Activated T-helper 1 cell treated with anti-CD3 and anti-CD28 coated beads, Interleukin-12 subunit alpha, Interleukin-12 subunit beta, Interleukin-2, Interleukin-4 antibody, amounts not matched to agents 30 ng/mL and 10 ng/mL and 1 ng/mL, durations not matched to agents 14 hours and 24 hours and 36 hours (primary cell): ENCODE measurements around the gene MRRF. TPM values are rescaled to one million over a fixed set of nuclear protein-coding genes. Genes with fewer than 3 reads are reported as not detected.
"Not testable (repeated sequence)": the region's sequence is repeated elsewhere in the genome, so short reads cannot be mapped to it uniquely, and the experiment has no call there.

Experiments used
- DNase-seq: peaks from one replicate; pipeline ENCODE4 v3.0.0; 2021; ENCODE audit warnings: low spot score
- H3K27ac Mint-ChIP-seq: one replicate; pipeline ENCODE4 v1.8.0; 2021; ENCODE audit warnings: mild to moderate bottlenecking, mixed read lengths
- H3K27me3 Mint-ChIP-seq: one replicate; pipeline ENCODE4 v1.8.0; 2022; ENCODE audit warnings: mild to moderate bottlenecking, moderate library complexity, mixed read lengths; ENCODE audit not compliant: insufficient read depth
- H3K36me3 Mint-ChIP-seq: one replicate; pipeline ENCODE4 v1.8.0; 2021; ENCODE audit warnings: low read depth, mixed read lengths
- H3K4me1 Mint-ChIP-seq: one replicate; pipeline ENCODE4 v1.8.0; 2021; ENCODE audit warnings: low read depth, mixed read lengths
- H3K4me3 Mint-ChIP-seq: one replicate; pipeline ENCODE4 v1.8.0; 2021; ENCODE audit warnings: mild to moderate bottlenecking, moderate library complexity, mixed read lengths
- H3K9me3 Mint-ChIP-seq: one replicate; pipeline ENCODE4 v1.8.0; 2021; ENCODE audit warnings: mixed read lengths
- intact Hi-C: fragments of 100-400 bp; cut with micrococcal nuclease; formaldehyde crosslinking; loops from one replicate; pipeline ENCODE4 v1.15.1; 2024
- total RNA-seq: library from RNA; stranded (reverse); gene quantifications from 2 replicates; pipeline ENCODE4 v1.2.3, GENCODE V29; 2022

MRRF gene
- total RNA-seq, 1 donor from 2014 or later: 58.8 TPM

- Mint-ChIP-seq H3K27ac (no peak overlapping the region), H3K9me3 (no peaks in the 10 kb centered on the region), H3K4me3 (no peak overlapping the region), H3K27me3 (no peaks in the 10 kb centered on the region), H3K4me1 (peaks cover 11% of the 10 kb centered on the region), H3K36me3 (peaks cover 15% of the 10 kb centered on the region)
- intact Hi-C loops: no loop called here
- no peak for DNase-seq
These were observed 42.4 kb downstream of the MRRF start for GRCh38 chr9:122307061-122307460.

GRCh38 chr9:122307925-122308324, 43.2 kb downstream of the MRRF start:
- Mint-ChIP-seq H3K4me3 (no peak overlapping the region), H3K9me3 (no peaks in the 10 kb centered on the region), H3K36me3 (peaks cover 14% of the 10 kb centered on the region), H3K27me3 (no peaks in the 10 kb centered on the region), H3K27ac (no peak overlapping the region), H3K4me1 (peaks cover 11% of the 10 kb centered on the region)
- no peak for DNase-seq
- intact Hi-C loops: no loop called here

GRCh38 chr9:122309861-122310260, 45.2 kb downstream of the MRRF start:
- Mint-ChIP-seq H3K27me3 (no peaks in the 10 kb centered on the region), H3K9me3 (no peaks in the 10 kb centered on the region), H3K36me3 (peaks cover 26% of the 10 kb centered on the region), H3K27ac (no peak overlapping the region), H3K4me1 (no peaks in the 10 kb centered on the region), H3K4me3 (no peak overlapping the region)
- intact Hi-C loops: no loop called here
- no peak for DNase-seq

- Mint-ChIP-seq H3K4me3 (no peak overlapping the region), H3K36me3 (peaks cover 24% of the 10 kb centered on the region), H3K9me3 (no peaks in the 10 kb centered on the region), H3K27ac (no peak overlapping the region), H3K27me3 (no peaks in the 10 kb centered on the region), H3K4me1 (no peaks in the 10 kb centered on the region)
- intact Hi-C loops: no loop called here
- no peak for DNase-seq
These were observed 49.5 kb downstream of the MRRF start for GRCh38 chr9:122314165-122314564.

DNA sequence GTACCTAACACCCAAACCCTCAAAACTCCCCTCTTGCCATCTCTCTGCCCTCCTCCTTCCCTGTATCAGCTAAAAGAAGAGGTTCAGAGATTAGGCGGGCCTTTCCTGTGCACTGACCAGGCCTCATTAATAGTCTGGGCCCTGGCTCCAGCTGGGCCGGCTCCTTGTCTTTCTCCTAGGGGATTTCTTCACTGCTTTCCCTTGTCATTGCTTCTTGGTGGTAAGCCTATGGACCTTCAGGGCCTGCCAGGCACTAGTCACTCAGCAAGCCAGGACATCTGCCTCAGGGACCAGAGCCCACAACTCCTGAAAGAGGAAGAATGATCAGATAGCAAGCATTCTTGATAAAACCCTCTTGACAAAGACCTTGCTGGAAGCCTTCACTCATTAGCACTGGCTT, 50.9 kb downstream of the MRRF start:
- Mint-ChIP-seq H3K9me3 (no peaks in the 10 kb centered on the region), H3K4me3 (no peak overlapping the region), H3K36me3 (peaks cover 23% of the 10 kb centered on the region), H3K27ac (no peak overlapping the region), H3K27me3 (no peaks in the 10 kb centered on the region), H3K4me1 (no peaks in the 10 kb centered on the region)
- intact Hi-C loops: no loop called here
- DNase-seq: no peak

- intact Hi-C loops: no loop called here
- Mint-ChIP-seq H3K4me3 (no peak overlapping the region), H3K27me3 (no peaks in the 10 kb centered on the region), H3K9me3 (no peaks in the 10 kb centered on the region), H3K27ac (no peak overlapping the region), H3K4me1 (no peaks in the 10 kb centered on the region), H3K36me3 (peaks cover 26% of the 10 kb centered on the region)
- DNase-seq: no peak
These were observed 53.6 kb downstream of the MRRF start for GRCh38 chr9:122318284-122318683.

- intact Hi-C loops: no loop called here
- peaks cover 22% of the 10 kb centered on the region for H3K36me3 Mint-ChIP-seq
- H3K4me1 Mint-ChIP-seq: peaks cover 4% of the 10 kb centered on the region
- H3K27me3 Mint-ChIP-seq: no peaks in the 10 kb centered on the region
- H3K27ac Mint-ChIP-seq: no peak overlapping the region
- no peaks in the 10 kb centered on the region for H3K9me3 Mint-ChIP-seq
- DNase-seq: no peak
- H3K4me3 Mint-ChIP-seq: no peak overlapping the region
These were observed 55.8 kb downstream of the MRRF start for GRCh38 chr9:122320413-122320881.

GRCh38 chr9:122322553-122322952, 57.9 kb downstream of the MRRF start:
- intact Hi-C loops: no loop called here
- Mint-ChIP-seq H3K4me3 (no peak overlapping the region), H3K36me3 (peaks cover 22% of the 10 kb centered on the region)

GRCh38 chr9:122324665-122325064, 60.0 kb downstream of the MRRF start:
- H3K36me3 Mint-ChIP-seq: peaks cover 19% of the 10 kb centered on the region
- H3K27me3 Mint-ChIP-seq, H3K4me1 Mint-ChIP-seq, intact Hi-C loops, H3K27ac Mint-ChIP-seq, H3K9me3 Mint-ChIP-seq, DNase-seq, H3K4me3 Mint-ChIP-seq: not testable (repeated sequence)

More at GRCh38 chr9:122322553-122322952, 57.9 kb downstream of the MRRF start:
- no peaks in the 10 kb centered on the region for H3K9me3 Mint-ChIP-seq
- H3K4me1 Mint-ChIP-seq: peaks cover 4% of the 10 kb centered on the region
- H3K27ac Mint-ChIP-seq: no peak overlapping the region
- no peak for DNase-seq
- no peaks in the 10 kb centered on the region for H3K27me3 Mint-ChIP-seq

- Mint-ChIP-seq H3K9me3 (no peaks in the 10 kb centered on the region), H3K4me1 (peaks cover 4% of the 10 kb centered on the region), H3K36me3 (peaks cover 19% of the 10 kb centered on the region), H3K27me3 (no peaks in the 10 kb centered on the region), H3K4me3 (no peak overlapping the region), H3K27ac (no peak overlapping the region)
- DNase-seq: no peak
- intact Hi-C loops: no loop called here
These were observed 60.4 kb downstream of the MRRF start for GRCh38 chr9:122325124-122325523.

DNA sequence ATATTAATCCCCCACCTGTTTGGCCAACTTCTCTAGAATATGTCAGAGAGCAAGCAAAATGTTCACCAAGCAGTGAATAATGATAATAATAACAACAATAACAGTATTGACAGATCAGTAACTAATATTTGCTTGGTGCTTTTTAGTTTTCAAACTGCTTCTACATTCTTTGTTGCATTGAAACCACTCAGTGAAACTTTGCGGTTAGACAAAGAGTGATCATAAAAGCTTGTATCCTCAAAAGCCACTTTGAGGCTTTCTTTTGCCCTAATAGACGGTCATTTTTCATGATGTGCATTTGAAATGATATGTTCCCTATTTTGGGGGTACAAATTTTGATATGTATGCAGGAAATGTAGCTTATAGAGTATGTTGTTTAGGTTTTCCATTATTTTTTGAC, 62.5 kb downstream of the MRRF start:
- Mint-ChIP-seq H3K36me3 (peaks cover 22% of the 10 kb centered on the region), H3K27ac (no peak overlapping the region), H3K4me1 (peaks cover 11% of the 10 kb centered on the region), H3K9me3 (no peaks in the 10 kb centered on the region), H3K27me3 (no peaks in the 10 kb centered on the region), H3K4me3 (no peak overlapping the region)
- intact Hi-C loops: no loop called here
- no peak for DNase-seq

DNA sequence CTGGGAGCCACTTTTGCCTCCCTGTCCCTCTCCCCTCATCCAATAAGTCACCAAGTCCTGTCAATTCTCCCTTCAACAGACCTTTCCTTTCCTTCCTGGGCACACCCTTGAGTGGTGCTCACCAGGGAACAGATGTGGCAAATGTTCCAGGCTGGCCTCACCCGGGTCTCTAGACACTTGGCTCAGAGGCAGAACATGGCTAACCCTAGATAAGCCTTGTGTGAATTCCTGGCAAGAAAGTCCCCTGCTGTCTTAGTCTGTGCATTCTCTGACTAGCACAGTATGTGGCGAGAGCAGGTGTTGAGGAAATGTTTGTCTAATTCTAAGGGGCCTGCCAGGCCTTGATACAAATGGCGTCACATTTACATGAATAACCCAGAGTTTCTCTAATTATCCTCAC, 64.9 kb downstream of the MRRF start:
- Mint-ChIP-seq H3K4me3 (no peak overlapping the region), H3K9me3 (no peaks in the 10 kb centered on the region), H3K36me3 (peaks cover 9% of the 10 kb centered on the region), H3K4me1 (peaks cover 11% of the 10 kb centered on the region), H3K27ac (no peak overlapping the region), H3K27me3 (no peaks in the 10 kb centered on the region)
- no peak for DNase-seq
- intact Hi-C loops: no loop called here

DNA sequence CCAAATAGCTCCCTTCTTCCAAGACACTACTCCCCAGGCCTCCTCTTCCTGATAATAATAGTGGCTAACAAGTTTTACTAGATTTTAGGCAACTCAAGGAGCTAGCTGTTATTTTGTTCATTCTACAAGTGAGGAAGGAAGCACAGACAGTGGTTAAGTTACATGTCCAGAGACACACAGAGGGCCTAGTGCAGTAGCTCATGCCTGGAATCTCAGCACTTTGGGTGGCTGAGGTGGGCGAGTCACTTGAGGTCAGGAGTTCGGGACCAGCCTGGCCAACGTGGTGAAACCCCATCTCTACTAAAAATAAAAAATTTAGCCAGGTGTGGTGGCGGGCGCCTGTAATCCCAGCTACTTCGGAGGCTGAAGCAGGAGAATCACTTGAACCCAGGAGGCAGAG, 65.8 kb downstream of the MRRF start:
- H3K4me3 Mint-ChIP-seq, H3K36me3 Mint-ChIP-seq, DNase-seq, H3K27ac Mint-ChIP-seq, intact Hi-C loops, H3K27me3 Mint-ChIP-seq, H3K4me1 Mint-ChIP-seq, H3K9me3 Mint-ChIP-seq: not testable (repeated sequence)

GRCh38 chr9:122331523-122331927, 66.8 kb downstream of the MRRF start:
- H3K27ac Mint-ChIP-seq: no peak overlapping the region
- H3K4me1 Mint-ChIP-seq: peaks cover 7% of the 10 kb centered on the region

More at GRCh38 chr9:122331523-122331927, 66.8 kb downstream of the MRRF start:
- no peaks in the 10 kb centered on the region for H3K9me3 Mint-ChIP-seq
- DNase-seq: no peak
- H3K36me3 Mint-ChIP-seq: peaks cover 5% of the 10 kb centered on the region
- intact Hi-C loops: no loop called here
- H3K4me3 Mint-ChIP-seq: no peak overlapping the region
- H3K27me3 Mint-ChIP-seq: no peaks in the 10 kb centered on the region
